MM.1S (cell line): Measurements from ENCODE around the gene C16orf82.

Experiments
- DNase-seq: peaks from one replicate; pipeline ENCODE4 v3.0.0-alpha.2; 2015
- H2AFZ ChIP-seq: fragments of 300-600 bp; sonication (generic); 2 replicates; pipeline ENCODE4 v1.6.0; 2016; ENCODE audit warnings: antibody characterized with exemption, low read length
- H3F3A ChIP-seq: fragments of 300-600 bp; sonication (generic); 2 replicates; pipeline ENCODE4 v1.6.1; 2016; ENCODE audit warnings: mild to moderate bottlenecking, antibody characterized with exemption, low read length, moderate library complexity, mixed read lengths; ENCODE audit not compliant: insufficient read depth
- H3K27ac ChIP-seq: fragments of 300-600 bp; sonication (generic); 2 replicates; pipeline ENCODE4 v1.5.1; 2016; ENCODE audit warnings: mild to moderate bottlenecking, low read length
- H3K27me3 ChIP-seq: fragments of 300-600 bp; sonication (generic); replicated peaks from 2 replicates; pipeline ENCODE4 v1.6.0; 2016; ENCODE audit warnings: low read length; ENCODE audit not compliant: insufficient read depth
- H3K36me3 ChIP-seq: fragments of 300-600 bp; sonication (generic); replicated peaks from 2 replicates; pipeline ENCODE4 v1.6.1; 2016; ENCODE audit warnings: mild to moderate bottlenecking, low read length, mixed read lengths; ENCODE audit not compliant: insufficient read depth
- H3K4me1 ChIP-seq: fragments of 300-600 bp; sonication (generic); 2 replicates; pipeline ENCODE4 v1.6.1; 2016; ENCODE audit warnings: low read length, mixed read lengths
- H3K4me2 ChIP-seq: fragments of 300-600 bp; sonication (generic); 2 replicates; pipeline ENCODE4 v1.6.0; 2016; ENCODE audit warnings: low read depth, low read length
- H3K4me3 ChIP-seq: fragments of 300-600 bp; sonication (generic); 2 replicates; pipeline ENCODE4 v1.5.1; 2016; ENCODE audit warnings: low read length, mixed read lengths
- H3K79me2 ChIP-seq: fragments of 300-600 bp; sonication (generic); 2 replicates; pipeline ENCODE4 v1.6.1; 2016; ENCODE audit warnings: mixed run types, low read length, mixed read lengths
- H3K9ac ChIP-seq: fragments of 300-600 bp; sonication (generic); 2 replicates; pipeline ENCODE4 v1.6.1; 2016; ENCODE audit warnings: low read length, mixed read lengths
- H3K9me2 ChIP-seq: fragments of 300-600 bp; sonication (generic); replicated peaks from 2 replicates; pipeline ENCODE4 v1.6.1; 2016; ENCODE audit warnings: mild to moderate bottlenecking, low read length, mixed read lengths; ENCODE audit not compliant: insufficient read depth
- H3K9me3 ChIP-seq: fragments of 300-600 bp; sonication (generic); replicated peaks from 2 replicates; pipeline ENCODE4 v1.6.1; 2016; ENCODE audit warnings: mild to moderate bottlenecking, low read length, mixed read lengths; ENCODE audit not compliant: insufficient read depth
- H4K20me1 ChIP-seq: fragments of 300-600 bp; sonication (generic); 2 replicates; pipeline ENCODE4 v1.6.1; 2016; ENCODE audit warnings: mild to moderate bottlenecking, low read length, moderate library complexity, mixed read lengths; ENCODE audit not compliant: insufficient read depth
- EZH2 ChIP-seq: fragments of 300-600 bp; sonication (generic); optimal IDR thresholded peaks from 2 replicates; pipeline ENCODE3; 2017; ENCODE audit warnings: low read depth, mild to moderate bottlenecking, antibody characterized with exemption, low read length, mixed read lengths
- EZH2phosphoT487 ChIP-seq: fragments of 300-600 bp; sonication (generic); IDR thresholded peaks from 2 replicates; pipeline ENCODE4 v1.6.1; 2018; ENCODE audit warnings: antibody characterized with exemption, low read length
- TF ChIP-seq, protein P1 (sequence below): fragments of 300-600 bp; sonication (generic); IDR thresholded peaks from 2 replicates; pipeline ENCODE4 v1.5.1; 2016; ENCODE audit warnings: antibody characterized with exemption, low read length, mixed read lengths

The C16orf82 gene

GRCh38 chr16:27107185-27107592 lies 40.5 kb downstream of the C16orf82 start:
- Histone ChIP-seq H3F3A (no peaks in the 10 kb centered on the region), H3K4me1 (no peaks in the 10 kb centered on the region), H3K27me3 (no peaks in the 10 kb centered on the region), H2AFZ (no peak overlapping the region), H3K36me3 (no peaks in the 10 kb centered on the region), H3K27ac (no peak overlapping the region), H3K9ac (no peak overlapping the region), H3K4me2 (no peak overlapping the region), H3K4me3 (no peak overlapping the region), H3K79me2 (no peaks in the 10 kb centered on the region), H4K20me1 (no peaks in the 10 kb centered on the region), H3K9me3 (no peaks in the 10 kb centered on the region), H3K9me2 (no peaks in the 10 kb centered on the region)
- DNase-seq: no peak
- TF ChIP-seq, protein P1, sequence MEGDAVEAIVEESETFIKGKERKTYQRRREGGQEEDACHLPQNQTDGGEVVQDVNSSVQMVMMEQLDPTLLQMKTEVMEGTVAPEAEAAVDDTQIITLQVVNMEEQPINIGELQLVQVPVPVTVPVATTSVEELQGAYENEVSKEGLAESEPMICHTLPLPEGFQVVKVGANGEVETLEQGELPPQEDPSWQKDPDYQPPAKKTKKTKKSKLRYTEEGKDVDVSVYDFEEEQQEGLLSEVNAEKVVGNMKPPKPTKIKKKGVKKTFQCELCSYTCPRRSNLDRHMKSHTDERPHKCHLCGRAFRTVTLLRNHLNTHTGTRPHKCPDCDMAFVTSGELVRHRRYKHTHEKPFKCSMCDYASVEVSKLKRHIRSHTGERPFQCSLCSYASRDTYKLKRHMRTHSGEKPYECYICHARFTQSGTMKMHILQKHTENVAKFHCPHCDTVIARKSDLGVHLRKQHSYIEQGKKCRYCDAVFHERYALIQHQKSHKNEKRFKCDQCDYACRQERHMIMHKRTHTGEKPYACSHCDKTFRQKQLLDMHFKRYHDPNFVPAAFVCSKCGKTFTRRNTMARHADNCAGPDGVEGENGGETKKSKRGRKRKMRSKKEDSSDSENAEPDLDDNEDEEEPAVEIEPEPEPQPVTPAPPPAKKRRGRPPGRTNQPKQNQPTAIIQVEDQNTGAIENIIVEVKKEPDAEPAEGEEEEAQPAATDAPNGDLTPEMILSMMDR: no peak
- no peak for TF ChIP-seq EZH2phosphoT487
- no peak for TF ChIP-seq EZH2

DNA sequence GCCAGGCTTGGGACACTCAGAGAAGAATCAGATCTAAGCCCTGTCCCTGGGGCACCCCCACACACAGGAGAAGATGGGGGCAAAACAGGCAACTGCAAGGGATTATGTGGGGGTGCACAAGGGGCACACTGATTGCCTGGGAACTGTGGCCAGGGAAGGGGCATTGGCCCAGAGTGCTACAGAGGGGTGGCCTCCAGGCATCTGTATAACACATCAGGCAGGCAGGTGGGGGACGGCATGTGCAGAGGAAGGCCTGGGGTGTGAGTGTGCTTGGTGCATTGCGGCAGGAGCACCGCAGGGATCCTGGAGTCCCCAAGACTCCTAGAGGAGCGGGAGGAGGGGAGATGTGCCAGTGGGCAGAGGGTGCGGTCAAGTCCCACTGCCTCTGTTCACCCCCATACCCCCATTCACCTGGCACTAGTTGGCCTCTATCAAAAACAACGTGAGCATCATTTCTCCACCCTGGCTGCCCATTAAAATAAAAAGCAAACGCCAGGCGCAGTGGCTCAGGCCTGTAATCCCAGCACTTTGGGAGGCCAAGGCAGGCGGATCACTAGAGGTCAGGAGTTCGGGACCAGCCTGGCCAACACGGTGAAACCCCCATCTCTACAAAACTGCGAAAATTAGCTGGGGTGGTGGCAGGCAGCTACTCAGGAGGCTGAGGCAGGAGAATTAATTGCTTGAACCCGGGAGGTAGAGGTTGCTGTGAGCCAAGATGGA lies 41.5 kb downstream of the C16orf82 start:
- Histone ChIP-seq H3K27ac (no peak overlapping the region), H3K9me2 (no peaks in the 10 kb centered on the region), H4K20me1 (no peaks in the 10 kb centered on the region), H2AFZ (no peak overlapping the region), H3F3A (no peaks in the 10 kb centered on the region), H3K27me3 (no peaks in the 10 kb centered on the region), H3K4me3 (no peak overlapping the region), H3K9ac (no peak overlapping the region), H3K9me3 (no peaks in the 10 kb centered on the region), H3K4me1 (no peaks in the 10 kb centered on the region), H3K36me3 (no peaks in the 10 kb centered on the region), H3K79me2 (no peaks in the 10 kb centered on the region), H3K4me2 (no peak overlapping the region)
- TF ChIP-seq EZH2phosphoT487: no peak
- TF ChIP-seq, protein P1: no peak
- TF ChIP-seq EZH2: no peak
- DNase-seq: no peak

- no peaks in the 10 kb centered on the region for H3K36me3 ChIP-seq
These were observed 42.3 kb downstream of the C16orf82 start for GRCh38 chr16:27108826-27109665.

More at GRCh38 chr16:27108826-27109665, 42.3 kb downstream of the C16orf82 start:
- Histone ChIP-seq H3K9me2 (no peaks in the 10 kb centered on the region), H3F3A (no peaks in the 10 kb centered on the region), H3K27ac (no peak overlapping the region), H3K27me3 (no peaks in the 10 kb centered on the region), H3K4me3 (no peak overlapping the region; the same call in 1 of the 2 replicates), H2AFZ (0 out of 2 replicates have a peak overlapping the region, but pooled peaks have one; percentile 51), H3K9ac (no peak overlapping the region), H3K4me1 (no peaks in the 10 kb centered on the region), H3K4me2 (peak overlapping the region; percentile 62; the same call in 1 of the 2 replicates), H3K79me2 (no peaks in the 10 kb centered on the region), H4K20me1 (no peaks in the 10 kb centered on the region), H3K9me3 (no peaks in the 10 kb centered on the region)
- TF ChIP-seq, protein P1: no peak
- TF ChIP-seq EZH2: no peak
- no peak for TF ChIP-seq EZH2phosphoT487
- DNase-seq: no peak
